HCT116 (cell line): ENCODE measurements around the gene RPUSD3. TPM values are rescaled to one million over a fixed set of nuclear protein-coding genes. Genes with fewer than 3 reads are reported as not detected.

ENCODE experiments used
- ATAC-seq: fragments of 200-7000 bp; cut with Tn5 transposase; 2 replicates; pipeline ENCODE4 v1.9.1; 2020; ENCODE audit warnings: mild to moderate bottlenecking, moderate library complexity
- BruUV-seq: library from RNA; stranded (reverse); fragments of 400-500 nt; replicated peaks from 2 replicates; lab custom pipeline; 2021; lab: Mats Ljungman, UMichigan
- CTCF ChIA-PET: fragments of 300-600 bp; sonication (Branson Sonifier 250); formaldehyde crosslinking; loops from one replicate; lab custom pipeline; 2021; ENCODE audit warnings: antibody characterized with exemption; lab: Charles Lee
- POLR2A ChIA-PET: fragments of 300-600, 350-600 bp; sonication (Branson Sonifier 250); formaldehyde crosslinking; loops from one replicate; lab custom pipeline; 2021; ENCODE audit warnings: antibody characterized with exemption; lab: Charles Lee
- RAD21 ChIA-PET, 2 experiments: fragments of 300-600 bp; sonication (Branson Sonifier 250); formaldehyde crosslinking; loops; one replicate each; lab custom pipeline; 2023; ENCODE audit warnings: low total read pairs in 2 of 2; ENCODE audit not compliant: uncharacterized antibody in 2 of 2, unreplicated experiment in 2 of 2, low non-redundant PET in 1 of 2; lab: Charles Lee
- DNase-seq: peaks from one replicate; pipeline ENCODE4 v3.0.0-alpha.2; 2010; ENCODE audit warnings: low read depth, low spot score
- H2AFZ ChIP-seq: fragments of 200-600 bp; shearing (Covaris generic), sonication (generic); 2 replicates; pipeline ENCODE4 v1.6.1; 2017; ENCODE audit warnings: low read depth, mixed run types, mixed read lengths, antibody characterized with exemption, low read length; ENCODE audit not compliant: poor library complexity, severe bottlenecking
- H3K27ac ChIP-seq: 2 replicates; pipeline ENCODE4 v1.5.1; 2012; ENCODE audit warnings: low read depth, low read length
- H3K27me3 ChIP-seq: fragments of 200-600 bp; sonication (generic); 2 replicates; pipeline ENCODE4 v1.6.1; 2016; ENCODE audit warnings: mixed run types, low read length, mixed read lengths; ENCODE audit not compliant: insufficient read depth
- H3K36me3 ChIP-seq, 2 experiments: fragments of 200-500 bp in 1 of 2; fragments of 200-600 bp in 1 of 2; sonication (Bioruptor generic) in 1 of 2; sonication (generic) in 1 of 2; 2 replicates each; pipeline versions ENCODE4 v1.5.1 to v1.6.1; 2014 to 2016; ENCODE audit warnings: low read length in 2 of 2, inconsistent platforms in 1 of 2, mixed read lengths in 1 of 2, mixed run types in 1 of 2; ENCODE audit not compliant: insufficient read depth in 2 of 2, control insufficient read depth in 1 of 2
- H3K4me1 ChIP-seq, 2 experiments: fragments of 200-600 bp in 1 of 2; sonication (generic) in 1 of 2; 2 replicates each; pipeline versions ENCODE4 v1.5.1 to v1.6.1; 2012 to 2017; ENCODE audit warnings: low read length in 2 of 2, inconsistent platforms in 1 of 2, mild to moderate bottlenecking in 1 of 2, mixed read lengths in 1 of 2, mixed run types in 1 of 2, moderate library complexity in 1 of 2; ENCODE audit not compliant: insufficient read depth in 2 of 2, control insufficient read depth in 1 of 2
- H3K4me2 ChIP-seq: fragments of 200-600 bp; sonication (generic); 2 replicates; pipeline ENCODE4 v1.6.1; 2017; ENCODE audit warnings: mixed run types, low read length, mixed read lengths
- H3K4me3 ChIP-seq, 2 experiments: fragments of 200-600 bp in 1 of 2; sonication (generic) in 1 of 2; replicated peaks in 1 of 2; 2 replicates each; pipeline ENCODE4 v1.5.1; 2011 to 2016; ENCODE audit warnings: low read length in 2 of 2, control low read depth in 1 of 2, low read depth in 1 of 2, mild to moderate bottlenecking in 1 of 2, mixed read lengths in 1 of 2, mixed run types in 1 of 2
- H3K79me2 ChIP-seq: fragments of 200-600 bp; sonication (generic); 2 replicates; pipeline ENCODE4 v1.6.1; 2017; ENCODE audit warnings: mild to moderate bottlenecking, mixed run types, low read length, moderate library complexity, mixed read lengths; ENCODE audit not compliant: insufficient read depth
- H3K9ac ChIP-seq: fragments of 200-600 bp; sonication (generic); 2 replicates; pipeline ENCODE4 v1.6.1; 2016; ENCODE audit warnings: low read length, mixed read lengths
- H3K9me2 ChIP-seq: fragments of 200-600 bp; sonication (generic), shearing (Covaris generic); 2 replicates; pipeline ENCODE4 v1.6.1; 2017; ENCODE audit warnings: mixed run types, mild to moderate bottlenecking, moderate library complexity; ENCODE audit not compliant: insufficient read depth
- H3K9me3 ChIP-seq, 2 experiments: fragments of 200-500 bp in 1 of 2; fragments of 200-600 bp in 1 of 2; sonication (Bioruptor generic) in 1 of 2; sonication (generic) in 1 of 2; 2 replicates each; pipeline ENCODE4 v1.6.1; 2014 to 2017; ENCODE audit warnings: low read length in 2 of 2, mixed read lengths in 2 of 2, inconsistent platforms in 1 of 2, low read depth in 1 of 2, mild to moderate bottlenecking in 1 of 2, mixed run types in 1 of 2, moderate library complexity in 1 of 2; ENCODE audit not compliant: control insufficient read depth in 1 of 2, insufficient read depth in 1 of 2
- H4K20me1 ChIP-seq: fragments of 200-600 bp; sonication (generic), shearing (Covaris generic); 2 replicates; pipeline ENCODE4 v1.6.1; 2017; ENCODE audit warnings: mixed run types, mild to moderate bottlenecking, moderate library complexity; ENCODE audit not compliant: insufficient read depth
- CBX3 ChIP-seq: IDR thresholded peaks from 2 replicates; pipeline ENCODE4 v1.6.1; 2012; ENCODE audit warnings: low read depth
- CEBPB ChIP-seq: IDR thresholded peaks from 2 replicates; pipeline ENCODE4 v1.6.1; 2012; ENCODE audit warnings: low read depth
- EGR1 ChIP-seq: IDR thresholded peaks from 2 replicates; pipeline ENCODE4 v1.6.1; 2012; ENCODE audit warnings: low read depth
- EZH2 ChIP-seq: fragments of 200-600 bp; sonication (generic); IDR thresholded peaks from 2 replicates; pipeline ENCODE4 v1.6.1; 2017; ENCODE audit warnings: antibody characterized with exemption, mixed run types
- EZH2phosphoT487 ChIP-seq: fragments of 200-600 bp; IDR thresholded peaks from 2 replicates; pipeline ENCODE4 v1.6.1; 2018; ENCODE audit warnings: antibody characterized with exemption, borderline replicate concordance
- FOSL1 ChIP-seq: IDR thresholded peaks from 2 replicates; pipeline ENCODE4 v1.6.1; 2012; ENCODE audit warnings: low read depth
- JUND ChIP-seq: IDR thresholded peaks from 2 replicates; pipeline ENCODE4 v1.6.1; 2012
- POLR2A ChIP-seq: IDR thresholded peaks from 2 replicates; pipeline ENCODE4 v1.7.0; 2011; ENCODE audit warnings: borderline replicate concordance; ENCODE audit not compliant: insufficient read depth, insufficient read length; ENCODE audit errors: extremely low read depth
- POLR2AphosphoS5 ChIP-seq: IDR thresholded peaks from 2 replicates; pipeline ENCODE4 v1.6.1; 2011; ENCODE audit warnings: mild to moderate bottlenecking, low read depth, low read length, moderate library complexity
- RAD21 ChIP-seq: IDR thresholded peaks from 2 replicates; pipeline ENCODE4 v1.6.1; 2012; ENCODE audit warnings: low read depth, mild to moderate bottlenecking
- SIN3A ChIP-seq: IDR thresholded peaks from 2 replicates; pipeline ENCODE4 v1.6.1; 2012; ENCODE audit warnings: low read depth
- SP1 ChIP-seq: IDR thresholded peaks from 2 replicates; pipeline ENCODE4 v1.6.1; 2012; ENCODE audit warnings: low read depth
- SRF ChIP-seq: IDR thresholded peaks from 2 replicates; pipeline ENCODE4 v1.6.1; 2012; ENCODE audit warnings: low read depth
- TCF7L2 ChIP-seq: IDR thresholded peaks from 2 replicates; pipeline ENCODE4 v1.7.0; 2011; ENCODE audit warnings: borderline replicate concordance, inconsistent platforms; ENCODE audit not compliant: insufficient read depth, insufficient read length; ENCODE audit errors: extremely low read depth
- YY1 ChIP-seq: IDR thresholded peaks from 2 replicates; pipeline ENCODE4 v1.6.1; 2011; ENCODE audit warnings: low read length, low read depth, moderate library complexity, mild to moderate bottlenecking; ENCODE audit not compliant: insufficient replicate concordance; ENCODE audit errors: extremely low read depth
- ZFX ChIP-seq: fragments of 450-650 bp; IDR thresholded peaks from 2 replicates; pipeline ENCODE4 v1.6.1; 2017
- ZNF274 ChIP-seq: fragments of 200-500 bp; sonication (Bioruptor generic); IDR thresholded peaks from 2 replicates; pipeline ENCODE4 v1.6.1; 2014; ENCODE audit warnings: mild to moderate bottlenecking, low read depth, low read length, inconsistent platforms
- intact Hi-C: fragments of 100-400 bp; cut with micrococcal nuclease; formaldehyde crosslinking; loops from 2 replicates; pipeline ENCODE4 v1.10.0; 2022
- total RNA-seq: library from RNA; stranded (reverse); gene quantifications from one replicate; pipeline ENCODE4 v1.2.1, GENCODE V29; 2021; ENCODE audit not compliant: unreplicated experiment
- TF ChIP-seq, protein P1 (sequence below): IDR thresholded peaks from 2 replicates; pipeline ENCODE4 v1.6.1; 2012
- TF ChIP-seq, protein P2 (sequence below): IDR thresholded peaks from 2 replicates; pipeline ENCODE4 v1.6.1; 2012
- TF ChIP-seq, protein P3 (sequence below): IDR thresholded peaks from 2 replicates; pipeline ENCODE4 v1.6.1; 2012; ENCODE audit warnings: low read depth
- TF ChIP-seq, protein P4 (sequence below), 3 experiments: fragments of 200-600 bp in 1 of 3; sonication (generic) in 1 of 3; IDR thresholded peaks in 2 of 3; conservative IDR thresholded peaks in 1 of 3; 2 replicates each; pipeline ENCODE4 v1.5.1; 2012 to 2017; ENCODE audit warnings: low read depth in 2 of 3, low read length in 2 of 3, antibody characterized with exemption in 1 of 3, borderline replicate concordance in 1 of 3, control low read depth in 1 of 3, mild to moderate bottlenecking in 1 of 3, mixed read lengths in 1 of 3, mixed run types in 1 of 3, moderate library complexity in 1 of 3; ENCODE audit not compliant: insufficient read depth in 1 of 3

The RPUSD3 gene
- total RNA-seq, 1 experiment from 2014 or later = 58.0 TPM

DNA sequence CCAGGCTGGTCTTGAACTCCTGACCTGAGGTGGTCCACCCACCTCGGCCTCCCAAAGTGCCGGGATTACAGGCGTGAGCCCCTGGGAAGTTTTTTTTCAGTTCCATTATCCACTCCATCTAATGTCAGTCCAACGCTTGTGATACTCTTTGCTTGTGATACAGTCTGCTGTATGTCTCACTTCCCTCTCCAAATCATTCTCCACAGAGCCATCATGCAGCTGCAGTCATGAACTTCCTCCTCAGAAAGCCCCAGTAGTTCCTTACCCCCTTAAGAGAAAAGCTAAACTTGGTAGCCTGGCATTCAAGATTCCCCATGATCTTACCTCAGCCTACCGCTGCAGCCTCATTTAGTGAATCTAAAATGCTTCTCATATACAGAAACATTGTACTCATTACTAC lies 48.6 kb downstream of the RPUSD3 start (continued):
- TF ChIP-seq, protein P1, sequence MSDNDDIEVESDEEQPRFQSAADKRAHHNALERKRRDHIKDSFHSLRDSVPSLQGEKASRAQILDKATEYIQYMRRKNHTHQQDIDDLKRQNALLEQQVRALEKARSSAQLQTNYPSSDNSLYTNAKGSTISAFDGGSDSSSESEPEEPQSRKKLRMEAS = no peak
- TF ChIP-seq ZNF274 = no peak
- TF ChIP-seq FOSL1 = no peak
- TF ChIP-seq POLR2A = no peak
- no peak for TF ChIP-seq CBX3
- no peak for TF ChIP-seq ZFX
- no peak for TF ChIP-seq CEBPB
- TF ChIP-seq, protein P2, sequence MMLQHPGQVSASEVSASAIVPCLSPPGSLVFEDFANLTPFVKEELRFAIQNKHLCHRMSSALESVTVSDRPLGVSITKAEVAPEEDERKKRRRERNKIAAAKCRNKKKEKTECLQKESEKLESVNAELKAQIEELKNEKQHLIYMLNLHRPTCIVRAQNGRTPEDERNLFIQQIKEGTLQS = no peak

DNA sequence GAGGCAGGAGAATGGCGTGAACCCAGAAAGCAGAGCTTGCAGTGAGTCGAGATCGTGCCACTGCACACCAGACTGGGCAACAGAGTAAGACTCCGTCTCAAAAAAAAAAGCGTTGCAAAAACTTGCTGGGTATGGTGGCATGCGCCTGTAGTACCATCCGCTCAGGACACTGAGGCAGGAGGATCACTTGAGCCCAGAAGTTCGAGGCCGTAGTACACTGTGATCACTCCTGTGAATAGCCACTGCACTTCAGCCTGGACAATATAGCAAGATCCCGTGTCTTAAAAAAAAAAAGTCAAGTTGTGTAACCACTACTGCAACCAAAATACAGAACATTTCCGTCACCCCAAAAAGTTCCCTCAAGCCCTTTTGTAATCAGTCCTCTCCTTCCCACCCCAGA lies 49.4 kb downstream of the RPUSD3 start:
- CTCF ChIA-PET = no interaction called here
- no TSS peak for BruUV-seq
- Histone ChIP-seq H3K4me3 (peak overlapping the region in 1 of 2 experiments; percentile 87; a peak in 2 of 4 replicates), H3K79me2 (peaks cover 64% of the 10 kb centered on the region), H3K27me3 (no peaks in the 10 kb centered on the region), H3K4me2 (peak overlapping the region; percentile 93), H3K9me2 (no peaks in the 10 kb centered on the region), H3K4me1 (peaks cover 0 to 18% of the 10 kb centered on the region in 2 experiments; a peak in 3 of 4 replicates), H3K9ac (no peak overlapping the region), H2AFZ (no peak overlapping the region), H3K36me3 (peaks cover 24 to 36% of the 10 kb centered on the region in 2 experiments; a peak in 3 of 4 replicates), H3K27ac (no peak overlapping the region), H3K9me3 (no peaks in the 10 kb centered on the region), H4K20me1 (no peaks in the 10 kb centered on the region)
- TF ChIP-seq RAD21 = no peak
- TF ChIP-seq, protein P2 = no peak
- TF ChIP-seq, protein P1 = no peak
- TF ChIP-seq CBX3 = no peak
- TF ChIP-seq EGR1 = no peak
- TF ChIP-seq ZNF274 = no peak
- no peak for TF ChIP-seq EZH2phosphoT487
- no peak for TF ChIP-seq JUND
- TF ChIP-seq POLR2A = no peak
- TF ChIP-seq TCF7L2 = no peak
- no peak for TF ChIP-seq EZH2
- TF ChIP-seq, protein P3, sequence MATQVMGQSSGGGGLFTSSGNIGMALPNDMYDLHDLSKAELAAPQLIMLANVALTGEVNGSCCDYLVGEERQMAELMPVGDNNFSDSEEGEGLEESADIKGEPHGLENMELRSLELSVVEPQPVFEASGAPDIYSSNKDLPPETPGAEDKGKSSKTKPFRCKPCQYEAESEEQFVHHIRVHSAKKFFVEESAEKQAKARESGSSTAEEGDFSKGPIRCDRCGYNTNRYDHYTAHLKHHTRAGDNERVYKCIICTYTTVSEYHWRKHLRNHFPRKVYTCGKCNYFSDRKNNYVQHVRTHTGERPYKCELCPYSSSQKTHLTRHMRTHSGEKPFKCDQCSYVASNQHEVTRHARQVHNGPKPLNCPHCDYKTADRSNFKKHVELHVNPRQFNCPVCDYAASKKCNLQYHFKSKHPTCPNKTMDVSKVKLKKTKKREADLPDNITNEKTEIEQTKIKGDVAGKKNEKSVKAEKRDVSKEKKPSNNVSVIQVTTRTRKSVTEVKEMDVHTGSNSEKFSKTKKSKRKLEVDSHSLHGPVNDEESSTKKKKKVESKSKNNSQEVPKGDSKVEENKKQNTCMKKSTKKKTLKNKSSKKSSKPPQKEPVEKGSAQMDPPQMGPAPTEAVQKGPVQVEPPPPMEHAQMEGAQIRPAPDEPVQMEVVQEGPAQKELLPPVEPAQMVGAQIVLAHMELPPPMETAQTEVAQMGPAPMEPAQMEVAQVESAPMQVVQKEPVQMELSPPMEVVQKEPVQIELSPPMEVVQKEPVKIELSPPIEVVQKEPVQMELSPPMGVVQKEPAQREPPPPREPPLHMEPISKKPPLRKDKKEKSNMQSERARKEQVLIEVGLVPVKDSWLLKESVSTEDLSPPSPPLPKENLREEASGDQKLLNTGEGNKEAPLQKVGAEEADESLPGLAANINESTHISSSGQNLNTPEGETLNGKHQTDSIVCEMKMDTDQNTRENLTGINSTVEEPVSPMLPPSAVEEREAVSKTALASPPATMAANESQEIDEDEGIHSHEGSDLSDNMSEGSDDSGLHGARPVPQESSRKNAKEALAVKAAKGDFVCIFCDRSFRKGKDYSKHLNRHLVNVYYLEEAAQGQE = no peak
- no peak for TF ChIP-seq SP1
- no peak for TF ChIP-seq YY1
- no peak for TF ChIP-seq CEBPB
- no peak for TF ChIP-seq SIN3A
- TF ChIP-seq POLR2AphosphoS5 = no peak
- TF ChIP-seq SRF = no peak
- no peak for TF ChIP-seq FOSL1
- TF ChIP-seq, protein P4, sequence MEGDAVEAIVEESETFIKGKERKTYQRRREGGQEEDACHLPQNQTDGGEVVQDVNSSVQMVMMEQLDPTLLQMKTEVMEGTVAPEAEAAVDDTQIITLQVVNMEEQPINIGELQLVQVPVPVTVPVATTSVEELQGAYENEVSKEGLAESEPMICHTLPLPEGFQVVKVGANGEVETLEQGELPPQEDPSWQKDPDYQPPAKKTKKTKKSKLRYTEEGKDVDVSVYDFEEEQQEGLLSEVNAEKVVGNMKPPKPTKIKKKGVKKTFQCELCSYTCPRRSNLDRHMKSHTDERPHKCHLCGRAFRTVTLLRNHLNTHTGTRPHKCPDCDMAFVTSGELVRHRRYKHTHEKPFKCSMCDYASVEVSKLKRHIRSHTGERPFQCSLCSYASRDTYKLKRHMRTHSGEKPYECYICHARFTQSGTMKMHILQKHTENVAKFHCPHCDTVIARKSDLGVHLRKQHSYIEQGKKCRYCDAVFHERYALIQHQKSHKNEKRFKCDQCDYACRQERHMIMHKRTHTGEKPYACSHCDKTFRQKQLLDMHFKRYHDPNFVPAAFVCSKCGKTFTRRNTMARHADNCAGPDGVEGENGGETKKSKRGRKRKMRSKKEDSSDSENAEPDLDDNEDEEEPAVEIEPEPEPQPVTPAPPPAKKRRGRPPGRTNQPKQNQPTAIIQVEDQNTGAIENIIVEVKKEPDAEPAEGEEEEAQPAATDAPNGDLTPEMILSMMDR (IDR thresholded peaks at IDR 0.05 in 2 of 3, conservative IDR thresholded peaks at IDR 0.05 in 1 of 3; ENCODE audit: borderline replicate concordance in 1 of 3, insufficient read depth in 1 of 3, low read depth in 2 of 3, low read length in 2 of 3) = no peak
- ATAC-seq (no peak), DNase-seq (no peak)
- POLR2A ChIA-PET = no interaction called here
- intact Hi-C loops = no loop called here
- RAD21 ChIA-PET = no interaction called here
